ENCODE measurements around the gene MOGAT1. TPM values are rescaled to one million over a fixed set of nuclear protein-coding genes. Genes with fewer than 3 reads are reported as not detected.
A peak's percentile ranks its signal among the peaks of the same experiment; 100 is the strongest.

The MOGAT1 gene
- total and polyA plus RNA-seq, 2 experiments from 2014 or later = not detected

DNA sequence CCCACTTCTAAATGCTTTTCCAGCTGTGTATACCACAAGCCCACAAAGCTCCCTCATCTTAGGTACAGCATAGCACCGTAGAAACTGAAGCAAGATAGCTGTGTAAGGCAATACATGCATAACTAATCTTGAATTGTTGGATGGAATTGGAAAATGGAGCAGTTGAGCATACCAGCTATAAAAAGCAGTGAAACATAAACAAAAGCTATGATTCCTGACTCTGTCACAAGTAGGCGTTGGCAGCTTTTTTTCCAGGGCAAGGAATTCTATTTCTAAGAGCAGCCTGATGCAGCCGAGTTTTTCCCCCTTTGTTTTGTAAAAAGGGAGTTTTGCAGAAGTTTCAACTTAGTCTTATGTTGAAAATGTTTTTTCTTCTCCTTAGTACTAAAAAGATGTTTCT, 32.4 kb downstream of the MOGAT1 start:
- H3K4me3 ChIP-seq = no peak overlapping the region
- WGBS, 2 experiments (ENCODE audit: low coverage in 1 of 2, low lambda C conversion rate in 2 of 2, missing lambda C conversion rate in 2 of 2) = 42 to 51% methylated on average over 3 of the region's 3 CpGs
- H3K9ac ChIP-seq = no peak overlapping the region
- peak overlapping the region; percentile 16 for H2AFZ ChIP-seq
- H3K27ac ChIP-seq = 0 out of 2 replicates have a peak overlapping the region, but pooled peaks have one; percentile 9
- no peaks in the 10 kb centered on the region for H3K36me3 ChIP-seq (ENCODE audit: low read depth)
- no peaks in the 10 kb centered on the region for H3K9me2 ChIP-seq (ENCODE audit: insufficient read depth)
- peak; percentile 71 for DNase-seq
- peaks cover 32% of the 10 kb centered on the region for H3K4me1 ChIP-seq (ENCODE audit: insufficient read depth)
- peaks cover 24% of the 10 kb centered on the region for H3F3A ChIP-seq (ENCODE audit: insufficient read depth)
- no peaks in the 10 kb centered on the region for H3K9me3 ChIP-seq (ENCODE audit: low read depth)
- TF ChIP-seq EZH2 (IDR thresholded peaks at IDR 0.05; ENCODE audit: insufficient read depth, poor library complexity, severe bottlenecking) = no peak
- TF ChIP-seq EZH2phosphoT487 (IDR thresholded peaks at IDR 0.05; ENCODE audit: insufficient read depth, low read depth) = no peak
- no peaks in the 10 kb centered on the region for H4K20me1 ChIP-seq (ENCODE audit: insufficient read depth)
- no peaks in the 10 kb centered on the region for H3K27me3 ChIP-seq (replicated peaks; ENCODE audit: insufficient read depth)
- in situ Hi-C loops (cut with MboI) = no loop called here
- no peaks in the 10 kb centered on the region for H3K79me2 ChIP-seq (ENCODE audit: insufficient read depth)
- peak overlapping the region; percentile 22 for H3K4me2 ChIP-seq (ENCODE audit: unreplicated experiment)

DNA sequence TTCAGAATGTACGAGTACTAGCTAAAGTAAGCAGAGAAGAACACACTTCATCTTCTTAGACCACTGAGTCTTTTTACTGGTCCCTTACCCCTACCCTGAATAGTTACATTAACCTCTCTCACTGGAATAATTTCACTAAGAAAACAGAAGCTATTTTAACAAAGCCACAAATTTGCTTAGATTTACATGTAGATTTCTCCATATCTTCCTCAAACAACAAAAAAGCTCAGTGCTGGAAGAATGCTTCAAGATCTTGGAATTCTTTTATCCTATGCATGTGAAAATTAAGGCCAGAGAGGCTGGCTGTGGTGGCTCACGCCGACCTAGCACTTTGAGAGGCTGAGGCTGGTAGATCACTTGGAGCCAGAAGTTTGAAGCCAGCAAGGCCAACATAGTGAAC, 35.2 kb downstream of the MOGAT1 start:
- no peak overlapping the region for H3K9ac ChIP-seq
- no peaks in the 10 kb centered on the region for H3K27me3 ChIP-seq (replicated peaks; ENCODE audit: insufficient read depth)
- no peak overlapping the region for H3K4me3 ChIP-seq
- no peaks in the 10 kb centered on the region for H4K20me1 ChIP-seq (ENCODE audit: insufficient read depth)
- no peak overlapping the region for H3K4me2 ChIP-seq (ENCODE audit: unreplicated experiment)
- peaks cover 30% of the 10 kb centered on the region for H3F3A ChIP-seq (ENCODE audit: insufficient read depth)
- H2AFZ ChIP-seq = no peak overlapping the region
- DNase-seq = no peak
- H3K79me2 ChIP-seq (ENCODE audit: insufficient read depth) = no peaks in the 10 kb centered on the region
- H3K27ac ChIP-seq = no peak overlapping the region
- peaks cover 39% of the 10 kb centered on the region for H3K4me1 ChIP-seq (ENCODE audit: insufficient read depth)
- H3K9me3 ChIP-seq (ENCODE audit: low read depth) = no peaks in the 10 kb centered on the region
- WGBS, 2 experiments (ENCODE audit: low coverage in 1 of 2, low lambda C conversion rate in 2 of 2, missing lambda C conversion rate in 2 of 2) = 97% methylated on average over 3 of the region's 3 CpGs
- no peaks in the 10 kb centered on the region for H3K36me3 ChIP-seq (ENCODE audit: low read depth)
- no peaks in the 10 kb centered on the region for H3K9me2 ChIP-seq (ENCODE audit: insufficient read depth)
- TF ChIP-seq EZH2 (IDR thresholded peaks at IDR 0.05; ENCODE audit: insufficient read depth, poor library complexity, severe bottlenecking) (no peak), EZH2phosphoT487 (IDR thresholded peaks at IDR 0.05; ENCODE audit: insufficient read depth, low read depth) (no peak)
- in situ Hi-C loops (cut with MboI) = no loop called here

DNA sequence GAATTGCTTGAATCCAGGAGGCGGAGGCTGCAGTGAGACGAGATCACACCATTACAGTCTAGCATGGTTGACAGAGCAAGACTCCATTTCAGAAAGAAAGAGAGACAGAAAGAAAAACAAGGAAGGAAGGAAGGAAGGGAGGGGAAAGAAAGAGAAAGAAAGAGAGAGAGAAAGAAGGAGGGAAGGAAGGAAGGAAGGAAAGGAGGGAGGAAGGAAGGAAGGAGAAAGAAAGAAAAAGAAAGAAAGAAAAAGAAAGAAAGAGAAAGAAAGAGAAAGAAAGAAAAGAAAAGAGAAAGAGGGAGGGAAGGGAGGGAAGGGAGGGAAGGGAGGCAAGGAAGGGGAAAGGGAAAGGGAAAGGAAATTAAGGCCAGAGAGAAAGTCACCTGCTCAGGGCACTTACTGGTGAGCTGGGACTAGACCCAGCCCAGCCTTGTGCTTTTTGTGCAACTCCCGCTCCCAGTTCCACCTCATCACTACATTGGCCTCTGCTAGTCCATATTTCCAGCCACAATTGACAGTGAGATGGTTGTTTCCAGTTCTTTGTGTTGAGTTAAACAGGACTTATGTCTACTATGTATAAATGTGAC, 35.7 kb downstream of the MOGAT1 start:
- H4K20me1 ChIP-seq (ENCODE audit: insufficient read depth) = no peaks in the 10 kb centered on the region
- peak overlapping the region; percentile 33 for H3K4me2 ChIP-seq (ENCODE audit: unreplicated experiment)
- no peaks in the 10 kb centered on the region for H3K79me2 ChIP-seq (ENCODE audit: insufficient read depth)
- peak; percentile 49 for DNase-seq
- 94 to 98% methylated on average over 3 of the region's 3 CpGs for WGBS, 2 experiments (ENCODE audit: low coverage in 1 of 2, low lambda C conversion rate in 2 of 2, missing lambda C conversion rate in 2 of 2)
- H3K9me2 ChIP-seq (ENCODE audit: insufficient read depth) = no peaks in the 10 kb centered on the region
- H3F3A ChIP-seq (ENCODE audit: insufficient read depth) = peaks cover 30% of the 10 kb centered on the region
- TF ChIP-seq EZH2phosphoT487 (IDR thresholded peaks at IDR 0.05; ENCODE audit: insufficient read depth, low read depth) = no peak
- TF ChIP-seq EZH2 (IDR thresholded peaks at IDR 0.05; ENCODE audit: insufficient read depth, poor library complexity, severe bottlenecking) = no peak
- H3K27ac ChIP-seq = peak overlapping the region; percentile 51
- H3K27me3 ChIP-seq (replicated peaks; ENCODE audit: insufficient read depth) = no peaks in the 10 kb centered on the region
- no peaks in the 10 kb centered on the region for H3K36me3 ChIP-seq (ENCODE audit: low read depth)
- H3K9me3 ChIP-seq (ENCODE audit: low read depth) = no peaks in the 10 kb centered on the region
- peaks cover 35% of the 10 kb centered on the region for H3K4me1 ChIP-seq (ENCODE audit: insufficient read depth)
- H3K4me3 ChIP-seq = no peak overlapping the region
- in situ Hi-C loops (cut with MboI) = no loop called here
- H3K9ac ChIP-seq = no peak overlapping the region
- peak overlapping the region; percentile 38; the same call in 1 of the 2 replicates for H2AFZ ChIP-seq

DNA sequence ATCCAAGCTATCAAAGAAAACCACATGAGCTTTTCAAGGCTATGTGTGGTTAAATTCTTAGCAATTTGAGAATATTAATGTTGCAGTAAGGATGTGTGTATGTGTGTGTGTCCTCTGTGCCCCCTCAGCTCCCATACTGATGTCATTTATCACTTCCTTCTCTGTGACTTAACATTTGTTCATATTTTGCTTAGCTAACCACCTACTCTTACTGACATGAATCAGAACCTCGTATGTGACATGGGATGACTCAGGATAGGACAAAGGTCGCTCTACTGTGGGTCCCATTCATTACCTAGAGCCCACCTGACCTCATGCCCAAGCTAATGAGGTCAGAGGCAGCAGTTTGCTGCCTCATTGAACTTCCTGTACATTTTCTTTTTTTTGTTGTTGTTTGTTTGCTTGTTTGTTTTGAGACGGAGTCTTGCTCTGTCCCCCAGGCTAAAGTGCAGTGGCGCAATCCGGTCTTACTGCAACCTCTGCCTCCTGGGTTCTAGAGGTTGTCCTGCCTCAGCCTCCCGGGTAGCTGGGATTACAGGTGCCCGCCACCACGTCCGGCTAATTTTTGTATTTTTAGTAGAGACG, 36.3 kb downstream of the MOGAT1 start:
- H3K79me2 ChIP-seq (ENCODE audit: insufficient read depth) = no peaks in the 10 kb centered on the region
- H3K27me3 ChIP-seq (replicated peaks; ENCODE audit: insufficient read depth) = no peaks in the 10 kb centered on the region
- no peaks in the 10 kb centered on the region for H3K9me3 ChIP-seq (ENCODE audit: low read depth)
- H3K36me3 ChIP-seq (ENCODE audit: low read depth) = no peaks in the 10 kb centered on the region
- no peaks in the 10 kb centered on the region for H3K9me2 ChIP-seq (ENCODE audit: insufficient read depth)
- H3K4me3 ChIP-seq = no peak overlapping the region
- in situ Hi-C loops (cut with MboI) = no loop called here
- H3F3A ChIP-seq (ENCODE audit: insufficient read depth) = peaks cover 30% of the 10 kb centered on the region
- H3K4me2 ChIP-seq (ENCODE audit: unreplicated experiment) = peak overlapping the region; percentile 33
- H3K9ac ChIP-seq = peak overlapping the region; percentile 10; the same call in 1 of the 2 replicates
- H3K27ac ChIP-seq = peak overlapping the region; percentile 51
- 58 to 62% methylated on average over 10 of the region's 10 CpGs for WGBS, 2 experiments (ENCODE audit: low coverage in 1 of 2, low lambda C conversion rate in 2 of 2, missing lambda C conversion rate in 2 of 2)
- peak; percentile 68 for DNase-seq
- H2AFZ ChIP-seq = peak overlapping the region; percentile 38; the same call in 1 of the 2 replicates
- no peak for TF ChIP-seq EZH2phosphoT487 (IDR thresholded peaks at IDR 0.05; ENCODE audit: insufficient read depth, low read depth)
- TF ChIP-seq EZH2 (IDR thresholded peaks at IDR 0.05; ENCODE audit: insufficient read depth, poor library complexity, severe bottlenecking) = no peak
- H3K4me1 ChIP-seq (ENCODE audit: insufficient read depth) = peaks cover 32% of the 10 kb centered on the region
- H4K20me1 ChIP-seq (ENCODE audit: insufficient read depth) = no peaks in the 10 kb centered on the region
